Measurements from ENCODE around the gene KRT9. TPM values are rescaled to one million over a fixed set of nuclear protein-coding genes. Genes with fewer than 3 reads are reported as not detected.
"Not testable (repeated sequence)": the region's sequence is repeated elsewhere in the genome, so short reads cannot be mapped to it uniquely, and the experiment has no call there.

Gene KRT9
- total and polyA plus RNA-seq, 9 donors = 0.12 TPM; not detected in 8

GRCh38 chr17:41546819-41547218 is 25.0 kb downstream of the KRT9 start:
- H3K4me3 ChIP-seq (ENCODE audit: low read length) = no peak overlapping the region
- peaks cover 5% of the 10 kb centered on the region for H3K9me3 ChIP-seq (replicated peaks; ENCODE audit: control insufficient read depth, low read depth, low read length)
- H3K4me1 ChIP-seq (ENCODE audit: control insufficient read depth, insufficient read depth, low read length) = peaks cover 20% of the 10 kb centered on the region
- 94% methylated on average over 2 of the region's 3 CpGs for WGBS (ENCODE audit: insufficient coverage)
- no peak for DNase-seq
- H3K27ac ChIP-seq (ENCODE audit: low read length) = no peak overlapping the region
- H3K27me3 ChIP-seq (ENCODE audit: control insufficient read depth, insufficient read depth, low read length) = peaks cover 2% of the 10 kb centered on the region
- H3K36me3 ChIP-seq (ENCODE audit: control insufficient read depth, insufficient read depth, low read length) = no peaks in the 10 kb centered on the region

- Histone ChIP-seq H3K27ac (ENCODE audit: low read length) (no peak overlapping the region), H3K4me1 (ENCODE audit: control insufficient read depth, insufficient read depth, low read length) (peaks cover 20% of the 10 kb centered on the region), H3K36me3 (ENCODE audit: control insufficient read depth, insufficient read depth, low read length) (no peaks in the 10 kb centered on the region), H3K27me3 (ENCODE audit: control insufficient read depth, insufficient read depth, low read length) (peaks cover 2% of the 10 kb centered on the region), H3K9me3 (replicated peaks; ENCODE audit: control insufficient read depth, low read depth, low read length) (peaks cover 5% of the 10 kb centered on the region), H3K4me3 (ENCODE audit: low read length) (no peak overlapping the region)
- 72% methylated on average over 12 of the region's 13 CpGs for WGBS (ENCODE audit: insufficient coverage)
- no peak for DNase-seq
These were observed 25.9 kb downstream of the KRT9 start for GRCh38 chr17:41545829-41546410.

GRCh38 chr17:41544935-41545334 is 26.9 kb downstream of the KRT9 start:
- Histone ChIP-seq H3K36me3 (ENCODE audit: control insufficient read depth, insufficient read depth, low read length) (no peaks in the 10 kb centered on the region), H3K4me1 (ENCODE audit: control insufficient read depth, insufficient read depth, low read length) (peaks cover 20% of the 10 kb centered on the region), H3K4me3 (ENCODE audit: low read length) (no peak overlapping the region), H3K9me3 (replicated peaks; ENCODE audit: control insufficient read depth, low read depth, low read length) (peaks cover 5% of the 10 kb centered on the region), H3K27ac (ENCODE audit: low read length) (no peak overlapping the region), H3K27me3 (ENCODE audit: control insufficient read depth, insufficient read depth, low read length) (peaks cover 2% of the 10 kb centered on the region)
- WGBS (ENCODE audit: insufficient coverage) = 92% methylated on average over 2 of the region's 5 CpGs
- DNase-seq = no peak

- DNase-seq = peak; percentile 16
- 15% methylated on average over 2 of the region's 5 CpGs for WGBS (ENCODE audit: insufficient coverage)
- H3K27me3 ChIP-seq (ENCODE audit: control insufficient read depth, insufficient read depth, low read length) = peaks cover 2% of the 10 kb centered on the region
These were observed 27.4 kb downstream of the KRT9 start for GRCh38 chr17:41544491-41544892.

GRCh38 chr17:41542786-41543185 is 29.1 kb downstream of the KRT9 start:
- not testable (repeated sequence) for H3K27me3 ChIP-seq (ENCODE audit: control insufficient read depth, insufficient read depth, low read length); H3K4me1 ChIP-seq (ENCODE audit: control insufficient read depth, insufficient read depth, low read length); H3K36me3 ChIP-seq (ENCODE audit: control insufficient read depth, insufficient read depth, low read length); H3K9me3 ChIP-seq (replicated peaks; ENCODE audit: control insufficient read depth, low read depth, low read length); H3K27ac ChIP-seq (ENCODE audit: low read length); H3K4me3 ChIP-seq (ENCODE audit: low read length); DNase-seq
- 79% methylated on average over 5 of the region's 10 CpGs for WGBS (ENCODE audit: insufficient coverage)

More at GRCh38 chr17:41544491-41544892, 27.4 kb downstream of the KRT9 start:
- H3K4me3 ChIP-seq (ENCODE audit: low read length) = no peak overlapping the region
- H3K36me3 ChIP-seq (ENCODE audit: control insufficient read depth, insufficient read depth, low read length) = no peaks in the 10 kb centered on the region
- H3K9me3 ChIP-seq (replicated peaks; ENCODE audit: control insufficient read depth, low read depth, low read length) = peaks cover 5% of the 10 kb centered on the region
- peaks cover 20% of the 10 kb centered on the region for H3K4me1 ChIP-seq (ENCODE audit: control insufficient read depth, insufficient read depth, low read length)
- H3K27ac ChIP-seq (ENCODE audit: low read length) = no peak overlapping the region

- Histone ChIP-seq H3K9me3 (replicated peaks; ENCODE audit: control insufficient read depth, low read depth, low read length) (peaks cover 5% of the 10 kb centered on the region), H3K27ac (ENCODE audit: low read length) (no peak overlapping the region), H3K4me3 (ENCODE audit: low read length) (no peak overlapping the region), H3K36me3 (ENCODE audit: control insufficient read depth, insufficient read depth, low read length) (no peaks in the 10 kb centered on the region), H3K27me3 (ENCODE audit: control insufficient read depth, insufficient read depth, low read length) (peaks cover 2% of the 10 kb centered on the region), H3K4me1 (ENCODE audit: control insufficient read depth, insufficient read depth, low read length) (peaks cover 3% of the 10 kb centered on the region)
- DNase-seq = no peak
- WGBS (ENCODE audit: insufficient coverage) = no CpG with 5 or more reads among the region's 2 CpGs
These were observed 29.5 kb downstream of the KRT9 start for GRCh38 chr17:41542357-41542756.

GRCh38 chr17:41540921-41541625 is 30.8 kb downstream of the KRT9 start:
- Histone ChIP-seq H3K36me3 (ENCODE audit: control insufficient read depth, insufficient read depth, low read length) (no peaks in the 10 kb centered on the region), H3K4me3 (ENCODE audit: low read length) (no peak overlapping the region), H3K27ac (ENCODE audit: low read length) (no peak overlapping the region), H3K27me3 (ENCODE audit: control insufficient read depth, insufficient read depth, low read length) (peaks cover 10% of the 10 kb centered on the region), H3K4me1 (ENCODE audit: control insufficient read depth, insufficient read depth, low read length) (peaks cover 3% of the 10 kb centered on the region), H3K9me3 (replicated peaks; ENCODE audit: control insufficient read depth, low read depth, low read length) (no peaks in the 10 kb centered on the region)
- no peak for DNase-seq
- 61% methylated on average over 9 of the region's 10 CpGs for WGBS (ENCODE audit: insufficient coverage)

- no peaks in the 10 kb centered on the region for H3K9me3 ChIP-seq (replicated peaks; ENCODE audit: control insufficient read depth, low read depth, low read length)
- no peaks in the 10 kb centered on the region for H3K36me3 ChIP-seq (ENCODE audit: control insufficient read depth, insufficient read depth, low read length)
- peaks cover 14% of the 10 kb centered on the region for H3K27me3 ChIP-seq (ENCODE audit: control insufficient read depth, insufficient read depth, low read length)
- WGBS (ENCODE audit: insufficient coverage) = 43% methylated on average over 4 of the region's 7 CpGs
- H3K27ac ChIP-seq (ENCODE audit: low read length) = no peak overlapping the region
- no peak overlapping the region for H3K4me3 ChIP-seq (ENCODE audit: low read length)
- DNase-seq = no peak
- peaks cover 3% of the 10 kb centered on the region for H3K4me1 ChIP-seq (ENCODE audit: control insufficient read depth, insufficient read depth, low read length)
These were observed 31.7 kb downstream of the KRT9 start for GRCh38 chr17:41539979-41540701.

- H3K36me3 ChIP-seq (ENCODE audit: control insufficient read depth, insufficient read depth, low read length) = no peaks in the 10 kb centered on the region
- no peak for DNase-seq
- H3K4me3 ChIP-seq (ENCODE audit: low read length) = no peak overlapping the region
- 49% methylated on average over 4 of the region's 5 CpGs for WGBS (ENCODE audit: insufficient coverage)
- peaks cover 19% of the 10 kb centered on the region for H3K27me3 ChIP-seq (ENCODE audit: control insufficient read depth, insufficient read depth, low read length)
- no peaks in the 10 kb centered on the region for H3K4me1 ChIP-seq (ENCODE audit: control insufficient read depth, insufficient read depth, low read length)
- no peak overlapping the region for H3K27ac ChIP-seq (ENCODE audit: low read length)
- no peaks in the 10 kb centered on the region for H3K9me3 ChIP-seq (replicated peaks; ENCODE audit: control insufficient read depth, low read depth, low read length)
These were observed 32.8 kb downstream of the KRT9 start for GRCh38 chr17:41539071-41539492.

- H3K4me1 ChIP-seq (ENCODE audit: control insufficient read depth, insufficient read depth, low read length) = no peaks in the 10 kb centered on the region
- 23% methylated on average over 3 of the region's 5 CpGs for WGBS (ENCODE audit: insufficient coverage)
- H3K9me3 ChIP-seq (replicated peaks; ENCODE audit: control insufficient read depth, low read depth, low read length) = no peaks in the 10 kb centered on the region
- no peak for DNase-seq
- H3K36me3 ChIP-seq (ENCODE audit: control insufficient read depth, insufficient read depth, low read length) = no peaks in the 10 kb centered on the region
- no peak overlapping the region for H3K27ac ChIP-seq (ENCODE audit: low read length)
- peaks cover 19% of the 10 kb centered on the region for H3K27me3 ChIP-seq (ENCODE audit: control insufficient read depth, insufficient read depth, low read length)
- H3K4me3 ChIP-seq (ENCODE audit: low read length) = no peak overlapping the region
These were observed 33.3 kb downstream of the KRT9 start for GRCh38 chr17:41538565-41538991.
